NCI-H146 treated with DMSO at 0.1 percent for 48 hours (cell line): Measurements from ENCODE around the gene AGFG2.
"Not testable (repeated sequence)": the region's sequence is repeated elsewhere in the genome, so short reads cannot be mapped to it uniquely, and the experiment has no call there.

Experiments
- DNase-seq: peaks from one replicate; lab custom pipeline; 2025; ENCODE audit not compliant: unreplicated experiment; lab: John Stamatoyannopoulos, UW

The AGFG2 gene

DNA sequence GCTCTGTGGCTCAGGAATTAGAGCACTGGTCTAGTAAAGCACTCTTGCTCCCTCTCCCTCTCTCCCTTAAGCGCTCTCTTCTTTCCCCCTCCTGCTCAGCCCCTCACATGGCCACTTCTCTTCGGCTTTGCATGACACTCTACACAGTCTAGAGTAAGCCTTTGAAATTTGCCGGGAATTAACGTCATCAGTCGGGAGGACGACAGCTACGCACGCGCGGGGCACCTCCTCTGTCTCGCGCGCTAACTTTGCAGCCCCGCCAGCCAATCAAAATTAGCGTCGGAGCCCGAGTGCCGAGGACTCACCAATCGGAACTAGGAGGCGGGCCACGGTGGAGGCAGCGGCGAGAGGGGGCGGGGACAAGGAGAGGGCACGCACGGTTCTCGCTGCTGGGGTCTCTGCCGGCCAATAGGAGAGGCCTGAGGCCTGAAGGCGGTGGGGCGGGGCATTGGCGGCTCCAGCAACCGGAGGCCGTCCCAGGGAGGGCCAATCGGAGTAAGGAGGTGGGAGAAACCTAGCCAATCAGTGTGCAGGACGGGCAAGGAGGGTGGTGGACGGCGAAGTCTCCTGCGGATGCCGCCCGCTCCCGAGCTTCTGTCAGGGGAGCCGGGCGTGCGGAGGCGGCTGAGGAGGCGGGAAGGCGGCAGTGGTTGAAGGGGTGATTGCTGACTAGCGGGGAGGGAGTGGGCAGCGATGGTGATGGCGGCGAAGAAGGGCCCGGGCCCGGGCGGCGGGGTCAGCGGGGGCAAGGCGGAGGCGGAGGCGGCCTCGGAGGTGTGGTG lies at the start of gene AGFG2:
TSS of gene AGFG2 (plus strand) at position 550 of the 782 bp plus-strand sequence. CDS start at position 694, 144 bp downstream.
- peak; percentile 98 for DNase-seq

GRCh38 chr7:100489824-100490223 lies 49.2 kb upstream of the AGFG2 start:
- peak; percentile 94 for DNase-seq

DNA sequence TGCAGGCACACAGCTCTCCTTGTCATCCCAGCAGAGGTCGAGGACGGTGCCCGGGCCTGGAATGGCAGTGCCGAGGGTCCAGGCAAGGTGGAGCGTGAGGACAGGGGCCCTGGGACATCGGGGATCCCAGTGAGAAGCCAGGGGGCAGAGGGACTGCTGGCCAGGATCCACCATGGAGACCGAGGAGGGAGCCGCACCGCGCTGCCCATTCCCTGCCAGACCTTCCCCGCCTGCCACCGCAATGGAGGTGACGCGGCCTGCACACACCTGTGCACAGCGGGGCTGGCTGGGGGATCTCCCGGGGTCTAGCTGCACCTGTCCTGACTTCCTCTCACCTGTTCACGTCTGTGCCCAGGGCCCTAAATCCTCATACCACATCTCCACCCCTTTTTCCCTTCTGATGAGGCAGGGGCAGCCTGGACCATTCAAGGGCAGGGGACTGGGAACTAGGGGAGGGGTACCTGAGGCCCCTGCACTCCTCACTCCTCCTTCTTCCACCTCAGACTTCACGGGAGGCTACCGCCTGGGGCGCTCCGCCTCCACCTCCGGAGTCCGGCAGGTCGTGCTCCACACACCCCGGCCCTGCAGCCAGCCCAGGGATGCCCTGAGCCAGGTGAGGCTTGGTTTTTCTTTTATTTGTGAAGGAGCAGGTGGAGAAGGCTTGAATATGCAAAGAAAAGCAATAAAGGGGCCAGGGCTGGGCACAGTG lies 48.4 kb upstream of the AGFG2 start:
- peak; percentile 88 for DNase-seq

DNA sequence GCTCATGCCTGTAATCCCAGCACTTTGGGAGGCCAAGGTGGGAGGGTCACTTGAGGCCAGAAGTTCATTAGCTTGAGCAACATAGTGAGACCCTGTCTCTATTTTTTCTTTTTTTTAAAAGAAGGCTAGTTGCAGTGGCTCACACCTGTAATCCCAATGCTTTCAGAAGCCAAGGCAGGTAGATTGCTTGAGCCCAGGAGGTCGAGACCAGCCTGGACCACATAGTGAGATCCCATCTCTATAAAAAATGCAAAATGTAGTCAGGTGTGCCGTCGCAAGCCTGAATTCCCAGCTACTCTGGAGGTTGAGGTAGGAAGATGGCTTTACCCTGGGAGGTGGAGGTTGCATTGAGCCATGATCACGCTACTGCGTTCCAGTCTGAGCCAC lies 47.8 kb upstream of the AGFG2 start:
- no peak for DNase-seq

DNA sequence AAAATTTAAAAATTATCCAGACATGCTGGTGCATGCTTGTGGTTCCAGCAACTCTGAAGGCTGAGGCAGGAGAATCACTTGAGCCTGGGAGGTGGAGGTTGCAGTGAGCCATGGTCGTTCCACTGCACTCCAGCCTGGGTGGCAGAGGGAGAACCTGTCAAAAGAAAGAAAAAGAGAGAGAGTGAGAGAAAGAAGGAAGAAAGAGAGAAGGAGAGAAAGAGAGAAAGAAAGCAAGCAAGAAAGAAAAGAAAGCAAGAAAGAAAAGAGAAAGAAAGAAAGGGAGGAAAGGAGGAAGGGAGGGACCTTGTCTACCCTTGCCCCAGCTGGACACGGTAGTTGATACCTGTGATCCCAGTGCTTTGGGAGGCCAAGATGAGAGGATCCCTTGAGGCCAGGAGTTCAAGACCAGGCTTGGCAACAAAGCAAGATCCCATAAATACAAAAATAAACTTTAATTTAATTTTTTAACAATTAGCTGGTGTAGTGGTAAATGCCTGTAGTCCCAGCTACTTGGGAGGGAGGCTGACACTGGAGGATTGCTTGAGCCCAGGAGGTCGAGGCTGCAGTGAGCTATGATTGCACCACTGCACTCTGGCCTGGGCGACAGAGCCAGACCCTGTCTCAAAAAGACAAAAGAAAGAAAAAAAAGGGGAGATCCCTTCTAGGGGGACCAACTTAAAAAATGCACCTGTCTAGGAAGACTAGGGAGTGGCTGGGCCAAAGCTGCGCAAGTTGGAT lies 46.1 kb upstream of the AGFG2 start:
- DNase-seq = no peak

DNA sequence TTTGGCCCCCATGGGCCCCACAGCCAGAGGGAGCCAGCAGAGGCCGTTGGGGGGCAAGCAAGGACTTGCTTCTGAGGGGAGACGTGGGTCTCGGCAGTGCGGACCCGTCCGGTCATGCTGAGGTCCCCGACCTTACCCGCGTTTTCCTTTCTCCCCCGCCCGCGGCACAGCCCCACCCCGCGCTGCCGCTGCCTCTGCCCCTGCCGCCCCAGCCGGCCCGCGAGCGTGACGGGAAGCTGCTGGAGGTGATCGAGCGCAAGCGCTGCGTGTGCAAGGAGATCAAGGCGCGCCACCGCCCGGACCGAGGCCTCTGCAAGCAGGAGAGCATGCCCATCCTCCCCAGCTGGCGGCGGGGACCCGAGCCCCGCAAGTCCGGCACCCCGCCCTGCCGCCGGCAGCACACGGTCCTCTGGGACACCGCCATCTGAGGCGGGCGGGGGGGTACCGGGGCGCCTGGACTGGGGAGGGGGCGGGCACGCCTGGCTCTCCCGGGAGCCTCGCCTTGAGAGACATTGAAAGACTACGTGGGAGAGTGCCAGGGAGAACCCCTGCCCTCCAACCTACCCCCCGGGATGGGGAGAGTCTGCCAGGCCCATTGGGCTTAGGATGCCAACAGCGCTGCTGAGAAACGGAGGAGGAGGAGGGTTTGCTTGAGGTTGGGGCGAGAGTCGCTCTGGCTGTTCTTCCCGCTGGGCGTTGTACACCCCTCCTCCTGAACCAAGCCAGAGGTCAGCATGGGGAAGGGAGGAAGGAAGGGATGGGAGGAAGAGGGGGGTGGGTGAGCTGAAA lies 45.3 kb upstream of the AGFG2 start:
- no peak for DNase-seq

DNA sequence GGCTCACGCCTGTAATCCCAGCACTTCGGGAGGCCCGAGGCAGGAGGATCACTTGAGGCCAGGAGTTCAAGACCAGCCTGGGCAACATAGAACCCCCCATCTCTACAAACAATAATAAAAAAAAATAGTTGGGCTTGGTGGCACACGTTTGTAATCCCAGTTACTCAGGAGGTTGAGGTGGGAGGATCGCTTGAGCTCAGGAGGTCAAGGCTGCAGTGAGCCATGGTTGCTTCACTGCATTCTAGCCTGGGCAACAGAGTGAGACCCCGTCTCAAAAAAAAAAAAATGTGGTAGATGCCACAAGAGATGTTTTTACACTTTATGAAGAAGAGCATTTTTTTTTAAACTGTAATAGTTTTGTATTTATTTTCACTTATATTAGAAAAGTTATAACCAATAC lies 42.5 kb upstream of the AGFG2 start:
- no peak for DNase-seq

DNA sequence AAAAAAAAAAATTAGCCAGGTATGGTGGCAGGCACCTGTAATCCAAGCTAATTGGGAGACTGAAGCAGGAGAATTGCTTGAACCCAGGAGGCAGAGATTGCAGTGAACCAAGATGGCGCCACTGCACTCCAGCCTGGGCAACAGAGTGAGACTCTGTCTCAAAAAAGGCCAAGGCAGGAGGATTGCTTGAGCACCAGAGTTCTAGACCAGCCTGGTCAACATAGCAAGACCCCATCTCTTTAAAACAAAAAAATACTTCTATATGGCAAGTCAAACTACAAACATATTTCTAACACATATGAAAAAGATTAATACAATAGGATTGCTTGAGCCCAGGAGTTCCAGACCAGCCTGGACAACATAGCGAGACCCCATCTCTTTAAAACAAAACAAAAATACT lies 38.3 kb upstream of the AGFG2 start:
- DNase-seq = not testable (repeated sequence)

DNA sequence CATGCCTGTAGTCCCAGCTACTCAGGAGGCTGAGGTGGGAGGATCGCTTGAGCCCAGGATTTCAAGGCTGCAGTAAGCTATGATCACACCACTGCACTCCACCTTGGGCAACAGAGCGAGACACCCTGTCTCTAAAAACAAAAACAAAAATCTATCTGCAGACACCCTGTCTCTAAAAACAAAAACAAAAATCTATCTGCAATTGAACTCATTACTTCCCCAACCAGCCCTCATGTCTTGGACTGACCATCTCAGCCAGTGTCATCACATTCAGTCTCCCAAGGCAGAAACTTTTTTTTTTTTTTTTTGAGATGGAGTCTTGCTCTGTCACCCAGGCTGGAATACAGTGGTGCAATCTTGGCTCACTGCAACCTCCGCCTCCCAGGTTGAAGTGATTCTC lies 35.0 kb upstream of the AGFG2 start:
- not testable (repeated sequence) for DNase-seq

DNA sequence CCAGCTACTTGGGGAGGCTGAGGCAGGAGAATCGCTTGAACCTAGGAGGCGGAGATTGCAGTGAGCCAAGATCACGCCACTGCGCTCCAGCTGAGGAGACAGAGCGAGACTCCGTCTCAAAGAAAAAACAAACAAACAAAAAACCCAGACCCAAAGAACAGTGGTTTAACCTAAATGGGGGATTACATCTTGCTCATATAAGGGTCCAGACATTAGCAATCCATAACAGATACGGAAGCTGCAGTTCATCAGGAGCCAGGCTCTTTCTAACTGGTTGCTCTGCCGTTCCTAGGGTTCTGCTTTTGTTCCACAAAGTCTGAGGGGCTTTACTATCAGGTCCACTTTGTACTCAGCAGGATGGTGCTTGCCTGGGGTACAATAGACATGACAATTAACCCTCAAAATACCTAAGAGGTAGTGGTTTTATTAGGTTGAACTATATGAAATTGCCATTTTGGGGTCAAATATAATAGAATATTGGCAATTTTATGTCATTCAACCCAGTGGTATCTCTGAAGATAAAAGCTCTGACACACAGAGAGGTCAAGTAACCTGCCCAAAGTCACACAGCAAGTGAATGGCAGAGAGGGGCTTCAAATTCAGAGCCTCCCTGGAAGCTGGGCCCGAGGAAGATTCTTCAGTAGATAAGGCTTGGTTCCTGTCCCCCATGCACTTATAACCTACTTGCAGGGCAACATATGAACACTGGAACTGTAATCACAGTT lies 34.0 kb upstream of the AGFG2 start:
- DNase-seq = no peak

DNA sequence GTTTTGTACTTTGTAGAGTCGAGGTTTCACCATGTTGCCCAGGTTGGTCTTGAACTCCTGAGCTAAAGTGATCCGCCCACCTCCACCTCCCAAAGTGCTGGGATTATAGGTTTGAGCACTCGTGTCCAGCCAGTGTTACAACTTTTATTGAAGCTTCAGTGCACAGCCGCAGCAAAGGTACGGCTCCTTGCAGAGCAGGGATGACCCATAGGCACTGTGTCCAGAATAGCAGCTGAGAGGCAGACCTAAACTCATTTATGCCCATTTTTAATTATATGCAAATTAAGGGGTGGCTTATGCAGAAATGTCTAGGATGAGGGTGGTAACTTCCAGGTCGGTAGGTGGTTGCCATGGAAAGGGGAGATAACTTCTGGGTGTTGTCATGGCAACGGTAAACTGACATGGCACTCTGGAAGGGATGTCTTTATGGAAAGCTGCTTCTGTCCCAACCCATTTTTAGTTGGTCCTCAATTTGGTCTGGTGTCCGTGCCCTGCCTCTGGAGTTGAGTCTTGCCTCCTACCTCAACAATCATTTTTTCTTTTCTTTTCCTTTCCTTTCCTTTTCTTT lies 32.6 kb upstream of the AGFG2 start:
- no peak for DNase-seq

GRCh38 chr7:100509231-100509630 lies 29.8 kb upstream of the AGFG2 start:
- DNase-seq = no peak

GRCh38 chr7:100510437-100511239 lies 28.4 kb upstream of the AGFG2 start:
- no peak for DNase-seq

GRCh38 chr7:100513212-100513810 lies 25.7 kb upstream of the AGFG2 start:
- DNase-seq = no peak

DNA sequence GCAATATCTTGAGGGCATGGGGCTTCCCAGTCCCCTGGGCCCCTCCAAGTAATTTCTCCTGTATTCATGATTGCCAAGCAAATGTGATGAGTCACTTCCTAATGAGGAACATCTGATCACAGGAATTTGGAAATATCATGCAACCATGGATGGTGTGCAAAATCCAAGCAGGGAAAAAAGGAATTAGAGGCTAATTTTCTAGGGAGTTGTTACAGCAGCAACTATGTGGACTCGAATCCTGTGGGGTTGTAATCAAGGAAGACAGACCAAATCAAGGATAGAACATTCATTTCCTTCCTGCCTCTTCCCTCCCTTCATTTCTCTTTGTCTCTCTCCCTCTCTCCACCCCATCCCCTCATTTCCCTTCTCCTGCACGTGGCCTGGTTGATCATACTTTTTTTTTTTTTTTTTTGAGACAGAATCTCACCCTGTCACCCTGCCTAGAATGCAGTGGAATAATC lies 23.9 kb upstream of the AGFG2 start:
- DNase-seq = no peak

- DNase-seq = no peak
Measured at GRCh38 chr7:100516135-100516812, 22.7 kb upstream of the AGFG2 start.

GRCh38 chr7:100517305-100517704 lies 21.7 kb upstream of the AGFG2 start:
- DNase-seq = no peak

- no peak for DNase-seq
Measured at GRCh38 chr7:100519580-100519979, 19.4 kb upstream of the AGFG2 start.
